HK-2 (cell line): ENCODE results near the gene ANKH.
"Not testable (repeated sequence)": the region's sequence is repeated elsewhere in the genome, so short reads cannot be mapped to it uniquely, and the experiment has no call there.

Experiments used
- DNase-seq: peaks from one replicate; pipeline ENCODE4 v3.0.0-alpha.2; 2018; ENCODE audit not compliant: unreplicated experiment

ANKH gene

GRCh38 chr5:14882658-14883580 is 11.3 kb upstream of the ANKH start:
- DNase-seq: no peak

GRCh38 chr5:14881826-14882225 is 10.2 kb upstream of the ANKH start:
- no peak for DNase-seq

- DNase-seq: no peak
These were observed 9.1 kb upstream of the ANKH start for GRCh38 chr5:14880688-14881087.

GRCh38 chr5:14879937-14880589 is 8.5 kb upstream of the ANKH start:
- DNase-seq: no peak

- DNase-seq: no peak
These were observed 7.8 kb upstream of the ANKH start for GRCh38 chr5:14879393-14879792.

- not testable (repeated sequence) for DNase-seq
These were observed 6.6 kb upstream of the ANKH start for GRCh38 chr5:14878192-14878591.

- no peak for DNase-seq
These were observed 4.5 kb upstream of the ANKH start for GRCh38 chr5:14876095-14876494.

GRCh38 chr5:14873790-14874189 is 2.2 kb upstream of the ANKH start:
- no peak for DNase-seq

GRCh38 chr5:14873093-14873492 is 1.5 kb upstream of the ANKH start:
- no peak for DNase-seq

GRCh38 chr5:14872070-14872989 is 752 bp upstream of the ANKH start:
- peak; percentile 58 for DNase-seq

- DNase-seq: no peak
These were observed 1.0 kb downstream of the ANKH start for GRCh38 chr5:14870337-14871213.

- DNase-seq: no peak
These were observed 1.9 kb downstream of the ANKH start for GRCh38 chr5:14869668-14870164.

- no peak for DNase-seq
These were observed 2.3 kb downstream of the ANKH start for GRCh38 chr5:14869233-14869632.

- no peak for DNase-seq
These were observed 2.8 kb downstream of the ANKH start for GRCh38 chr5:14868771-14869170.

GRCh38 chr5:14864181-14864812 is 7.3 kb downstream of the ANKH start:
- no peak for DNase-seq

GRCh38 chr5:14863105-14863504 is 8.5 kb downstream of the ANKH start:
- no peak for DNase-seq

- DNase-seq: no peak
These were observed 10.3 kb downstream of the ANKH start for GRCh38 chr5:14861123-14861765.

GRCh38 chr5:14859980-14860379 is 11.6 kb downstream of the ANKH start:
- DNase-seq: no peak

GRCh38 chr5:14859150-14859549 is 12.4 kb downstream of the ANKH start:
- DNase-seq: no peak

GRCh38 chr5:14855366-14855765 is 16.2 kb downstream of the ANKH start:
- no peak for DNase-seq
